GM23338 (cell line): ENCODE measurements around the gene CPSF4L.

ENCODE experiments used
- CREB1 ChIP-seq: fragments of 250-450 bp; sonication (Bioruptor Pico); IDR thresholded peaks from 2 replicates; pipeline ENCODE4 v1.5.0; 2020; ENCODE audit warnings: low read depth, mild to moderate bottlenecking, moderate library complexity
- CTCF ChIP-seq, 2 experiments: fragments of 200-600 bp in 1 of 2; sonication (generic) in 1 of 2; conservative IDR thresholded peaks; 2 replicates each; pipeline versions ENCODE4 v1.5.1 to v1.6.1; 2016 to 2017; ENCODE audit warnings: antibody characterized with exemption in 2 of 2, low read depth in 2 of 2, mild to moderate bottlenecking in 2 of 2, moderate library complexity in 1 of 2
- EZH2 ChIP-seq: fragments of 200-600 bp; sonication (generic); IDR thresholded peaks from one replicate; pipeline ENCODE4 v1.8.0; 2017; ENCODE audit warnings: antibody characterized with exemption, mild to moderate bottlenecking, low read depth; ENCODE audit not compliant: unreplicated experiment
- EZH2phosphoT487 ChIP-seq: fragments of 200-600 bp; sonication (generic); IDR thresholded peaks from one replicate; pipeline ENCODE4 v1.8.1; 2018; ENCODE audit warnings: antibody characterized with exemption; ENCODE audit not compliant: unreplicated experiment
- JUNB ChIP-seq: IDR thresholded peaks from one replicate; pipeline ENCODE4 v1.6.1; 2016; ENCODE audit warnings: antibody characterized with exemption; ENCODE audit not compliant: unreplicated experiment
- POLR2AphosphoS5 ChIP-seq: IDR thresholded peaks from 2 replicates; pipeline ENCODE4 v1.6.1; 2016; ENCODE audit warnings: antibody characterized with exemption, low read depth
- REST ChIP-seq: IDR thresholded peaks from one replicate; pipeline ENCODE4 v1.6.1; 2018; ENCODE audit warnings: antibody characterized with exemption; ENCODE audit not compliant: unreplicated experiment
- STAT1 ChIP-seq: IDR thresholded peaks from one replicate; pipeline ENCODE4 v1.6.1; 2016; ENCODE audit warnings: antibody characterized with exemption; ENCODE audit not compliant: unreplicated experiment
- ZNF114 ChIP-seq: fragments of 250-450 bp; sonication (Bioruptor Pico); IDR thresholded peaks from 2 replicates; pipeline ENCODE4 v1.5.0; 2020; ENCODE audit warnings: mild to moderate bottlenecking, moderate library complexity
- ZNF331 ChIP-seq: fragments of 250-450 bp; sonication (Bioruptor Pico); IDR thresholded peaks from 2 replicates; pipeline ENCODE4 v1.5.0; 2020; ENCODE audit warnings: low read depth, mild to moderate bottlenecking, moderate library complexity

GRCh38 chr17:73203788-73204479 is 57.7 kb downstream of the CPSF4L start:
- TF ChIP-seq CTCF (conservative IDR thresholded peaks at IDR 0.05; ENCODE audit: low read depth in 2 of 2) (no peak), EZH2phosphoT487 (no peak), REST (no peak), CREB1 (CRISPR knock-in tag) (no peak), POLR2AphosphoS5 (no peak), EZH2 (no peak), STAT1 (no peak), ZNF331 (CRISPR knock-in tag) (no peak), JUNB (no peak), ZNF114 (CRISPR knock-in tag) (no peak)
